Fibroblast of lung (primary cell): ENCODE data around the gene ATG7.

Source experiments
- EZH2 ChIP-seq: IDR thresholded peaks from 2 replicates; pipeline ENCODE4 v1.5.1; 2012; ENCODE audit warnings: low read length, control low read depth, mild to moderate bottlenecking; ENCODE audit errors: missing control alignments
- TF ChIP-seq, protein P1 (sequence below), 2 donors: IDR thresholded peaks in 1 of 2; conservative IDR thresholded peaks in 1 of 2; 1 replicate in 1 of 2; 2 replicates in 1 of 2; pipeline ENCODE4 v1.5.1; 2011 to 2012; ENCODE audit warnings: low read length in 2 of 2, control low read depth in 1 of 2, inconsistent platforms in 1 of 2, low read depth in 1 of 2, mild to moderate bottlenecking in 1 of 2

DNA sequence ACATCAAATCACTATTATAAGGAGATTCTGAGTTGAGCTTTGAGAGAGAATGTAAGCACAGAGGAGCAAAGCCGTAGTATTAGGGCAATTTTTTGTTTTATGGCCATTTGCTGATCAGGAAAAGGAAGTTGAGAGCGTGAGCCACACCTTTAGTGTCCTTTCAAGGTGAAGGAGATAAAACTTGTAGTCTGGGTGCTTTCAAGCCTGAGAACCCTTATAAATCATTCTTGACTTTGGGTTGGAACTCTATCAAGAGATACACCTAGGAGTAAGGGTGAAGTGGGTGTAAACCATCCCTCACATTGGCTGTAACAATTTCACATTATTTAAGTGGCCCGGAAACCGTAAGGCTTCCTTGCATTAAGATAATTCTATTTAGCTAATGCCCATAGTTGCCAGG lies 122.2 kb downstream of the ATG7 start:
- TF ChIP-seq, protein P1, sequence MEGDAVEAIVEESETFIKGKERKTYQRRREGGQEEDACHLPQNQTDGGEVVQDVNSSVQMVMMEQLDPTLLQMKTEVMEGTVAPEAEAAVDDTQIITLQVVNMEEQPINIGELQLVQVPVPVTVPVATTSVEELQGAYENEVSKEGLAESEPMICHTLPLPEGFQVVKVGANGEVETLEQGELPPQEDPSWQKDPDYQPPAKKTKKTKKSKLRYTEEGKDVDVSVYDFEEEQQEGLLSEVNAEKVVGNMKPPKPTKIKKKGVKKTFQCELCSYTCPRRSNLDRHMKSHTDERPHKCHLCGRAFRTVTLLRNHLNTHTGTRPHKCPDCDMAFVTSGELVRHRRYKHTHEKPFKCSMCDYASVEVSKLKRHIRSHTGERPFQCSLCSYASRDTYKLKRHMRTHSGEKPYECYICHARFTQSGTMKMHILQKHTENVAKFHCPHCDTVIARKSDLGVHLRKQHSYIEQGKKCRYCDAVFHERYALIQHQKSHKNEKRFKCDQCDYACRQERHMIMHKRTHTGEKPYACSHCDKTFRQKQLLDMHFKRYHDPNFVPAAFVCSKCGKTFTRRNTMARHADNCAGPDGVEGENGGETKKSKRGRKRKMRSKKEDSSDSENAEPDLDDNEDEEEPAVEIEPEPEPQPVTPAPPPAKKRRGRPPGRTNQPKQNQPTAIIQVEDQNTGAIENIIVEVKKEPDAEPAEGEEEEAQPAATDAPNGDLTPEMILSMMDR (conservative IDR thresholded peaks at IDR 0.05 in 1 of 2, IDR thresholded peaks at IDR 0.05 in 1 of 2; ENCODE audit: low read depth in 1 of 2, low read length in 2 of 2), result no peak
- no peak for TF ChIP-seq EZH2
